Measurements from ENCODE around the gene UCKL1.
"Not testable (repeated sequence)": the region's sequence is repeated elsewhere in the genome, so short reads cannot be mapped to it uniquely, and the experiment has no call there.

Gene UCKL1

DNA sequence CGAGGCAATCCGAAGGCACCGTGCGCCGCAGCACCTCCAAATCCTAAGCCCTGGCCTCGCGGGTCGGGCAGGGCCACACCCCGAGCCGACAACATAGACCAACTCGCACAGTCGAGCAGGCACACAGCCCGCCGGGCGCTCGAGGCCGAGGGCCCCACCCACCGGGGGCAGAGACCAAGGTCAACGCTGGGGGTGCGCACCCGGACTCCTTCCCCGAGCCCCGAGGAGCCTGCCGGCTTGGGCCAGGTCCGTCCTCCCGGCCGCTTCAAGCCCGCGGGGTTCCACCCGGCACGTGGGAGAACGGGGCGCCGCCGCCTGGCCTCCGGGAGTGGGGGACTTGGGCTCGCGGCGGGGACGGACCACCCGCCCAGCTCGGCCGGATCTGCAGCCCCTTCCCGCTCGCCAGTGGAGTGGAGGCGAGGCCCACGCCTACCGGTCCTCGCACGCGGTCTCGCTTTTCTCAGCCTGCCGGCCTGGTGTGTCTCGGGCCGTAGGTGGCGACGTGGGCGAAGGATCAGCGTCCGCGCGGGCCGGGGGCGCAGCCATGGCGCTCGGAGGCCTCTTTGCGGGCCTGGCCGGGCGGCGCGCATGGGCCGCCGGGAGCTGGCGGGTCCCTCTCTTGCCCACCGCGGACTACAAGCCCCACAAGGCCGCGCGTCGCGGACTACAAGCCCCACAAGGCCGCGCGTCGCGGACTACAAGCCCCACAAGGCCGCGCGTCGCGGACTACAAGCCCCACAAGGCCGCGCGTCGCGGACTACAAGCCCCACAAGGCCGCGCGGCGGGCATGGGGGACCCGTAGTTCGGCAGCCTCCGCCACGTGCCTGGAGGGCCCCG is at the start of gene UCKL1:
TSS of gene UCKL1 (minus strand) at position 590 of the 837 bp plus-strand sequence. CDS start at position 546, 44 bp downstream.
- peak; percentile 80 for DNase-seq (ENCODE audit: low read depth)

DNA sequence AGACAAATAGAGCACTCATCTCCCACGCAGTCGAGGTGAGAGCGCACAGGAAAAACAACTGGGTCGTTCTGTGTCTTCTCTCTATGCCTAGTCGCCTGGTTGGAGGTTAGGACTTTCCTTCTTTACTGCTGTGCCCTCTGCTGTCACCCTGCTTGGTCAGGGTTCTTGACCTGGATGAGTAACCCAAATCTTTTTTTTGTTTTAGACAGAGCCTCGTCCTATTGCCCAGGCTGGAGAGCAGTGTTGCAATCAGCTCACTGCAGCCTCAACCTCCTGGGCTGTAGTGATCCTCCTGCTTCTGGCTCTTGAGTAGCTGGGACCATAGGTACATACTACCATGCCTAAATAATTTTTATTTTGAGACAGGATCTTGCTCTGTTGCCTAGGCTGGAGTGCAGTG is 49.2 kb upstream of the UCKL1 start:
- DNase-seq (ENCODE audit: low read depth), result no peak

DNA sequence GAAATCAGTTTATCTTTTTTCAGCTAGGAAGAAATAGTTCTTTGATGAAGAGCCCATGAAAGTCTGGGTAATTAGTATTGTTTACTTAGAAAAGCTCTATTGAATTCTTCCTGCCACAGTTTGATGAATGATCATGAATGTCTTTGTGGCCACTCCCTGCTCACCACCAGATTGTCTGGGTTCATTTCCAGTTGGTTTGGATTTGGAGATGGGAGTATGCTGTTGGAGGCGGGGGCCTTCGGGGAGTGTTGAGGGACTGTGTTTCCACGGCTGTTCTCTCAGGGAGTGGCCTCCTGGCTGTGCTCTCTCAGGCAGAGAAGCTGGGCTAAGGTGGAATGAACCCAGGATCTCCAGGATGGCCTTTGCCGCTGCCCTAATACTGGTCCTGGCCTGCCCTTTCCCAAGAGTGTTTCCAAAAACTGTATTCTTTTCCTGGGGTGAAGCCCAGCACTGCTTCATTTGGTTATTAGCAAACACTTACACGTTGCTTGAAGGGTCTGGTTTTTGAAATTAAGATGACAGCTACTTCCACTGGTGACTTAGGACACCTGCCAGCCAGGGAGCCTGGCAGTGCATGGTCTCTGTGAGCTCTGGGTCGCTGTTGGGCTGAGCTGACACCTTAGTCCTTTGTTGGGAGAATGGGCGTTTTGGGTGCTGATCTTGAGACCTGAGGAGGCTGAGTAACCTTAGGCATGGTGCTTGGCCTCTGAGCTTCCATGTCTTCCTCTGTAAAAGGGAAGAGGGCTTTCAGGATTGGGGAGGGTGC is 47.9 kb upstream of the UCKL1 start:
- no peak for DNase-seq (ENCODE audit: low read depth)

DNA sequence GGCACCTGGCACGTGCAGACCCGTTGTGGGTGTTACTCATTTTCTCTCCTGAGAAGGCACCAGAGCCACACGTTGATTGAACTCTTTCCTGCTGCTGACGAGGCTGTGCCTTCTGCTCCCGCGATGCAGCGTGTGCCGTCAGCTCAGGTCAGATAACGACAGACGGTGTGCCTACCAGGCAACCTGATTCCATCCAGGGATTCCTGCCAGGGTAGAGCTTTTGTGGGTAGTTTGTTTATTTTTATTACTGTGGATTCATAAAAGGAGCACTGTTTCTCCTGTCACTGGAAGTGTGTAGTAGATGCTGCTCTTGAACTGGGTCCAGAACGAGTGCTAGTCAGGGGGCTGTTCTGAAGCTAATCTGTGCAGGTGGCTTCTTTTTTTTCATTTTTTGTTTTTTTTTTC is 45.4 kb upstream of the UCKL1 start:
- DNase-seq (ENCODE audit: low read depth), result no peak

DNA sequence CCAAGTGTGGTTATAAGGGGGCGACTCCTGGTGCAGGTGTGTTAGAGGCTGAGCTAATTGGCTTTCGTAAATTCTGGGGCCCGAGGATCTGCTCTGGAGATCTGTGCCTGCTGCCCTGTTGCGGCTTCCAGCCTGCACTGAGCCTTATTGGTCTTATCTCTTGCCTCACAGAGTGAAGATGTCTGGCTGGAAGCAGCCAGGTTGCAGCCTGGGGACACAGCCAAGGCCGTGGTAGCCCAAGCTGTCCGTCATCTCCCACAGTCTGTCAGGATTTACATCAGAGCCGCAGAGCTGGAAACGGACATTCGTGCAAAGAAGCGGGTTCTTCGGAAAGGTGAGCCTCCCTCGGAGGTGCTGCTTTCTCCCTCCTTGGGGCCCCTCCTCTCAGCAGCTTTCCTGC is 44.7 kb upstream of the UCKL1 start:
- no peak for DNase-seq (ENCODE audit: low read depth)

DNA sequence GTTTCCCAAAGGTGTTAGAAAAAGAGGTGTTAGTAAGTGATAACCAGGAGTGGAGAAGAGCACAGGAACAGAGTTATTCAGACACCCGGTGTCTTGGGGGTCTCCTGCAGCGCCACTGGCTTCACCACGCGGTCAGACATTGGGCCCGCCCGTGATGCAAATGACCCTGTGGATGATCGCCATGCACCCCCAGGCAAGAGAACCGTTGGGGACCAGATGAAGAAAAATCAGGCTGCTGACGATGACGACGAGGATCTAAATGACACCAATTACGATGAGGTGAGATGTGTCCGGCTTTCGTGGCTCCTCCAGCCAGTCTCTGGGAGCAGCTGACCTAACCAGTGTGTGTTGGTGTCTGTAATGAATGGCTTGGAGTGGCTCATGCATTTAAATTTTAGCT is 26.7 kb upstream of the UCKL1 start:
- DNase-seq (ENCODE audit: low read depth), result no peak

DNA sequence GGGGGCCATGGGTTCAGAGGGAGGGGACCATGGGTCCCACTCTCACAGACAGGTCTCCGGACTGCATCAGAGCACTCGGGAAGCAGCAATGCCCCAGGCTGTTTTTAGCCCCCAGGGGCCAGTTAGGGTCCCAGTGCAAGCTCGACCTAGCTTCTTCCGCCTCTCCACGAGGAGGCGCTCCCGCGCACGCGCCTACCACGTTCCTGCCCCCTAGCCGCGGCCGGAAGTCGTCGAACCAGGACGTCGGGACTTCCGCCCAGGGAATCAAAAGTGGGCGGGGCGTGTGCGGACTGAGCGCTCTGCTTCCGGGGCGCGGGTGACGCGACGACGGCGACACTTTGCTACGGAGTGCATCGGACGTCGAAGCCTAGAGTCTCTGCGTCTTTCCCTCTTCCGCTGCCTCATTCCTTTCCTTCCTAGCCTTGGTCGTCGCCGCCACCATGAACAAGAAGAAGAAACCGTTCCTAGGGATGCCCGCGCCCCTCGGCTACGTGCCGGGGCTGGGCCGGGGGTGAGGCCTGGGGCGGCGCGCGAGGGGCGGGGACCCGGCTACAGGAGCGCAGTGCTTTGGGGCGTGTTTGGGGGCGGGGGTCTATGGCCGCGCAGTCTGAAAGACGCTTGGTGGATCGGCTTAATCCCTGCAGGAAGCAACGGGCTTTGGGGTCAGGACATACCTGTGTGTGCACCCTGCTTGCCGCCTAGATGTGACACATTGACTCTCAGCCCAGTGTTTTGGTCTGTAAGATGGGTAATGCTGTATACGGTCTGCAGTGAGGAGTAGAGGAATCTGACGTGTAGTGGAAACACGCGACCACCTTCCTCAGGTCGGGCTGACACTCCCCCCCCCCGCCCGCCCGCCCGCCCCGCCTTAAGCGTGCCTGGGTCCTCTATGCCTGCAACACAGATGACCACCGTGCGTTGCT is 24.9 kb upstream of the UCKL1 start, which contains the start of gene PRPF6:
TSS of gene PRPF6 (plus strand) at position 327 of the 923 bp plus-strand sequence. CDS start at position 441, 114 bp downstream.
- DNase-seq (ENCODE audit: low read depth), result peak; percentile 91

DNA sequence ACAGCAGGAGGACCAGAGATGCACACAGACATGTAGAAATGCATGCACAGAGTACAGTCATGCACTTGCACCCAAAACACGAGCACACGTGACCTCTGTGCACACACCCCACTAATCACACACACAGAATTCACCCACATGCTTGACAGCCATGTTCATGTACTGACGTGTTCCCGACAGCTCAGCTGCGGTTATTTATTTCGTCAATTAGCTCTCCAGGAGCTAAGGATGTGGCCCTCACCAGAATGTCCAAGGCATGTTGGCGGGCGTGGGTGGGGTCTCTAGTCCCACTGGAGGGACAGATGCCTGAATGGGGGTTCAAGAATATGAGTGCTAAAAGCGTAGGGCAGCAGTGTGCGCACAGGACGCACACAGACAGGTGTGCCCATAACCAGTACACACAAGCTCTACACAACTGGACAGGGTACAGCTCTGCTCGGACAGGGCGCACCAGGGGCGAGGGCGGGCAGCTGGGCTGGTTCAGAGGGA is 24.1 kb upstream of the UCKL1 start:
- no peak for DNase-seq (ENCODE audit: low read depth)

DNA sequence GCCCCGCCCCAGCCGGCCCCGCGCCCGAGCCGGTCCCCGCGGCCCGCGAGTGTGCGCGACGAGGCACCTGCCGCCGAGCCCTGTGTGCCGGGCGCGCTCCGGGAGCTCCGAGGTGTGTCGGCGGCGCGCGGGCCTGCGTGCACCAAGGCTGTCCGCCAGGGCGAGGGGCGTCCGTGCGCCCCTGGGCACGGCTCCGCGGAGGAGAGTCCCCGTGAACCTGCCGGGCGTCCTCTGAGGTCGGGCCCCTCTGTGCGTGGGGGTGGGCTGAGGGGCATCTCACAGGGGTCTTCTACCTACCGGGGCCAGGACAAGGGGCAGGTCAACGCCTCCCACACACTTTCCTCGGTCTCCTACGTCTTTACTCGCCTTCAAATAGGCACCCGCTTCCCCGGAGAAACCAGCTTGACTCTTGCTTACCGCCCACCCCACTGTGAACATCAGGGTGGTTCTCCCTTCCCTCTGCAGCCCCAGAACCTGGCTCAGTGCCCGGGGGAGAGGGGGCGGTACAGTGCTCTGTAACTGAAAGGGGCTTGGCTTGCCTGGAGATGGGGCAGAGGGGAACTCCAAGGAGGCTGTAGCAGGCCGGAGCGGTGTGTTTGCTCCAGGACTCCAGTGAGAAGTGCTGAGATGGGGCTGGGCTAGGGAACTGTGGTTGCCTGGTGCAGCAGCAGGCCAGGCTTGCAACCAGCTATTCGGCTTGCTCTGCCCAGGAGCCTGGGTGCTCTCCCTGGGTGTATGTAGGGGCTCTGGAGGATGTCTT is 23.5 kb upstream of the UCKL1 start, which contains the start of gene SAMD10:
TSS of gene SAMD10 (minus strand) at position 86 of the 760 bp plus-strand sequence. CDS start 175 bp downstream, outside the sequence.
- peak; percentile 86 for DNase-seq (ENCODE audit: low read depth)

DNA sequence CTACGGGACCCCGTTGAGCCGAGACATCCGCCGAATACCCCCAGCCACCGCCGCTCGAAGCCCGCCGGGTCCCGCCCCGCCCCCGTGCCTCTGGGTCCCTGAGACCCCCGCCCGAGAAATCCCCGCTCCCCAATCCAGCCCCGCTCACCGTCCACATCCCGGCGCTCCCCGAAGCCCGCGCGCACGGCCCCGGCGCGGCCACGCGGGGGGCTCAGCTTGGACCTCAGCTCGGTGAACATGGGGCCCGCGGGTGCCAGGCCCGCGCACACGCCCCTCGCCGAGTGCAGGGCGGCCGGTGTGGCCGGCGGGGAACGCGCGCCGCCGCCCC is 23.0 kb upstream of the UCKL1 start:
- DNase-seq (ENCODE audit: low read depth), result no peak

DNA sequence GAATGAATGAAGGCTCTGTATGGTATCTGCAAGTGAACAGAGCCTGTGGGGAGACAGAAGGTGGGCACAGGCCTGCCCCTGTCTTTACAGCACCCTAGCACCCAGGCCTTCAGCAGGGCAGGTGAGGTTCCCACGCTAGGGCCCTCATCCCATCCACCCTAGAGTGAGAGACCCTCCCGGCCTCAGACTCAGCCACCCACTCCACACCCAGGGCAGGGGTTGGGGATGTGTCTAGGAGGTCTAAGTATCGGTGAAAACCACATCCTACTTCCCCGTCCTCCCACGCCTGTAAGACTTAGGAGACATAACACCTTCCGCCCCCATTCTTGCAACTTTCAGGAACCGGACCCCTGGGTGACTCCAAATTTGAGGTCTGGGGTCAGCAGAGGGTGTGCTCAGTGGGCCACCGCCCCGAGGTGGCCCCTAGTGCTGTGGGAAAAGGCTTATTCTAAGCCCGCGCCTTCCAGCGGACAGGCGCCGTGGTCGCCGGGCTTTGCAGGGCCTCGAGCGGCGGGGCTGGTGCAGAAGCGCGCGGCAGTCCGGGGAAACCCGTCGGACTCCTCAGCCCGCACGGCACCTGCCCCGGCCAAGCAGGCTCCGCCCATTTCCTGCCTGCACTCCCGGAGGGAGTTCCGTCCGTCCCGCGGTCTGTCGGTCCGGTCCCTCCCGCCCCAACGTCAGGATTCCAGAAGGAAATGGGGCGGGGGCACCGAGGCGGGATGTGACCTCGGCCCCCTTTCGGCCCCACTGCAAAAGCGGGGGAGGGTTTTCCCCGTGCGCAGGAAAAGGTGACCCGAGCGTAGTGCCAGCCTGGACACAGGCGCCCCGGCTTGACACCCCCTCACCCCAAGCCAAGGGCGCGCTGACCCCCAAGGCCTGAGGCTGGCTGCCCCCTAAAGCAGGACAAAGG is 22.4 kb upstream of the UCKL1 start:
- DNase-seq (ENCODE audit: low read depth), result peak; percentile 60

DNA sequence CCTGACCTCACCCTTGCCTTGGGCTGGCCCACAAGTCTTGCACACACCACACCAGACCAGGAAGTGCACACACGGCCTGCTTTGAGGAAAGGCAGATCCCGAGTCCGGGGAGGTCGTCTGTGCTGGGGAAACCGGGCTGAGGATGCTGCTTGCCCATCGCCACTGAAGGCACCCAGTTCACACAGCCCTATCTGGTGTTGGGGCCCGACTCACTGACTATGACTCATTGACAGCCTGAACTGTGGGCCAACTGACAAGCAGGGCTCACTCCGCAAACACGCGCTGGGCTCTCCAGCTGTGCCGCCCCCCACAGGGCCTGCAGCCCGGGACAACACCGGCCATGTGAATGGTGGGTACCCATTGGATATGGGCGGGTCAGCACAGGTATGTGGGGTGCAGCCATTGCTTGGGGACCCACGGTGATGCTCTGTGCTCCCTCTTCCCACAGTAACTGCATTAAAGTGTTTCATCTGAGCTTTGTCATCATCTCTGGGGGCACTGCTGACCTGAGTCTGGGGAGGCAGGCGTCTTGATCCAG is 21.6 kb upstream of the UCKL1 start:
- DNase-seq (ENCODE audit: low read depth), result no peak

DNA sequence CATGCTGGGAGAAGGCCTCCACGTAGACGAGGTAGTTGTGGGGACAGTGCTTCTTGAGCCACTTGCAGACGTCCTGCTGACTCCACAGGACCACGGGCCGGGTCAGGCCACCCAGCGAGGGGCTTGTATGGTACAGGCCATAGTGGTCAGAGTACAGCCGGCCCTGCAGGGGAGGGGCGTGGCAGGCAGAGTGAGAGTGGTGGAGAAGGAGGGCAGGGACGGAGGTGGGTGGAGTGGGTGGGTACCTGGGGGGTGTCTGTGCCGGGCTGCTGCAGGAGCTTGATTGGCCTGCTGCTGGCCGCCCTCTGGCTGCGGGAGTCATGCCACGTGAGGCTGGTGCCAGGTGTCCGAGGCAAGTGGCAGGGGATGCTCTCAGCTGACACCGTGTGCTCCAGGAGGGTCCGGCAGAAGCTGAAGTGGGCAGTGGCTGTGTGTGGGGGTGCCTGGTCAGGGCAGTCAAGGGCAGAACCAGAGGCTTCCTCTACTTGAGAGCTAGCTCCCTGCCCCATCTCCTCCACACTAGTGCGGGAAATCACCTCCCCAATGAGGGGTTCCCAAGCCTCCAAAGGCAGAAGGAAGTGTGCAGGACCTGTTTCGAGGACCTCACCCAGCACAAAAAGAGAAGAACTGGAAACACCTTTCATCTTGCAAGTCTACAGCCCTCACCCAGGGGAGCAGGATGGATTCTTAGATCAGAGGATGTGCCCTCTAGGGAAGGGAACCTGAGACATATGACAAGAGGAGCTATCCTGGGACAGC is 20.9 kb upstream of the UCKL1 start:
- no peak for DNase-seq (ENCODE audit: low read depth)

DNA sequence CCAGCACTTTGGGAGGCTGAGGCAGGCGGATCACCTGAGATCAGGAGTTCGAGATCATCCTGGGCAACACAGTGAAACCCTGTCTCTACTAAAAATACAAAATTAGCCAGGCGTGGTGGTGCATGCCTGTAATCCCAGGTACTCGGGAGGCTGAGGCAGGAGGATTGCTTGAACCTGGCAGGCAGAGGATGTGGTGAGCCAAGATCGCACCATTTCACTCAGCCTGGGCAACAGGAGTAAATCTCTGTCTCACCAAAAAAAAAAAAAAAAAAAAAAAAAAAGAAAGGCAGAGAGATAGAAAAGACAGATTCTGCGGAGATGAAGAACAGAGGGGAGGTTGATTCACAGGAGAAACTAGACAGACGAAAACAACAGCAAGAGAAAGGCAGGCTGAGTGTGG is 20.3 kb upstream of the UCKL1 start:
- not testable (repeated sequence) for DNase-seq (ENCODE audit: low read depth)

DNA sequence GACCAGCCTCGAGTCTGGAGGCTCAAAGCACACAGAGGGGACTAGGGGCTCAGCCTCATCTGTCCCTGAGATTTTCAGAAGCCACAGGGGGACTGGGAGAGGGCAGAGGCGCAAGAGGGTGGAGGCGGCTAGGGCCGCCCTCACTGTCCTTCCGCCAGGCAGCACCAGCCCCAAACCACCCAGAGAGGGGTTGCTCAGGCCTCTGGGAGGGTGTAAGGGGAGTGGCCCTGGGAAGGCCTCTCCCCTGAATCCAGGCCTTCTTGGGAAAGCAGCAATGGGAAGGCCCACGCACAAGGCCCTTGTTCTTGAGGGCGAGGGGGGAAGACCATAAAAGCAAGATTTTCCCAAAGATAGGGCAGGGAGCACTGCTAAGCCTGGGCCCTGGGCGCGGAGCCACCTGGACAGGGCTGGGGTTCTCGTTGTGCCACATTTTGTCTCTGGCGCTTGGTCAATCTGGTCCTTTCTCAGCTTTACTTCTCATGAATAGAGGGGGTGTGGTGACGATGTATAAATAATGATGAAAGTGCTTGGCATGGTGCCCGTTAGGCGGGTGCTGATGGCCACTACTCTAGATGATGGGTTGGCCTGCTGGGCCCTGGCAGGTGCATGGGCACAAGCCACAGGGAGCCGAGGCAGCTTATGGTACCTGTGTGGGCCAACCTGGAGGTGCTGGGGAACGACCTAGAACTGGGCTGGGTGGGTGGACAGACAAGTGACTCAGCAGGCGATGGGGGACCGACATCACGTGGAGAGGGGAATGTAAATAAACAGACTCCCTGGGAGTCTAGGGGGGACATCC is 18.4 kb upstream of the UCKL1 start:
- no peak for DNase-seq (ENCODE audit: low read depth)

DNA sequence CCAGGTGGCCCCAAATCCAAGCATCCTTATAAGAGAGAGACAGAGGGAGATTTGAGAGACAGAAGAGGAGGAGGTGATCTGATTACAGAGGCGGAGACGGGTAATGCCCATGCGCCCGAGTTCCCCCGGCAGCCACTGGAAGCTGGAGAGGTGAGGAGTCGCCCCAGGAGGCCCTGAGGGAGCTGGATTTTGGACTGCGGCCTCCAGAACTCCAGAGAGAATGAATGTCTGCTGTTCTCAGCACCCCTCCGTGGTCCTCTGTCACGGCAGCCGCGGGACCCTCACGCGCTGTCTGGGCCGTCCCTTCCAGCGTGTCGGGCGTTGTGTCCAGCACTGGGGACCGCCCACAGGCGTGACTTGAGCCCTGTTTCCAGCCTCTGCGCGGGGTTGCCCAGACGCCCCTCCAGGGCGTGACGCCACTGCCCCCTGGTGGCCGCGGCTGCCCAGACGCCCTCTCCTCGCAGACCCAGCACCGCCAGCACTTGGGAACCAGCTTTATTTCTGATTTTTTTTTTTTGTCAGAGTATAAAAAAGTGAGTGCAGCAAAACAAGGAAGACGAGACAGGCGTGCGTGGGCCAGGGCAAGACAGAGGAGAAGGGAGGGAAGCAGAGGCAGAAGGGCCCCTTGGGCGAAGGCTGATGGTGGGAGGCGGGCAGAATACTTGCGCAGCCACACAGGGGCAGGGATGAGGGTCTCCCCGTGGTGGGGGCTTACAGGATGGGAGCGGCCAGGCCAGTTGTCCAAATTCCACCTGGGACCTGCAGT is 17.6 kb upstream of the UCKL1 start:
- peak; percentile 68 for DNase-seq (ENCODE audit: low read depth)

DNA sequence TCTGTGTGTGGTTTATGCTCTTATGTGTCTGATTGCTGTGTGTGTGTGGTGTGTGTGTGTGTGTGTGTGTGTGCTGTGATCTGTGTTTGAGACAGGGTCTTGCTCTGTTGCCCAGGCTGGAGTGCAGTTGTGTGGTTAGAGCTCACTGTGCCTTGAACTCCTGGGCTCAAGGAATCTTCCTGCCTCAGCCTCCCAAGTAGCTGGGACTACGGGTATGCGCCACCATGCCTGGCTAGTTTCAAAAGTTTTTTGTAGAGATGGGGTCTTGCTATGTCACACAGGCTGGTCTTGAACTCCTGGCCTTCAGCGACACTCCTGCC is 16.9 kb upstream of the UCKL1 start:
- DNase-seq (ENCODE audit: low read depth), result no peak
